H1 (cell line): ENCODE measurements around the gene ZNF260. TPM values are rescaled to one million over a fixed set of nuclear protein-coding genes. Genes with fewer than 3 reads are reported as not detected.

ENCODE experiments used
- CTCF ChIA-PET: fragments of 300-600 bp; sonication (Branson Sonifier 250); formaldehyde crosslinking; loops from one replicate; lab custom pipeline; 2021; ENCODE audit not compliant: partially characterized antibody; lab: Charles Lee
- POLR2A ChIA-PET: fragments of 300-600 bp; sonication (Branson Sonifier 250); formaldehyde crosslinking; loops from one replicate; lab custom pipeline; 2021; ENCODE audit warnings: inconsistent platforms; ENCODE audit not compliant: partially characterized antibody; lab: Charles Lee
- DNase-seq, 2 experiments: peaks; one replicate each; pipeline versions ENCODE4 v3.0.0 to v3.0.0-alpha.2; 2010 to 2022; ENCODE audit warnings: low spot score in 2 of 2, low read depth in 1 of 2, mixed read lengths in 1 of 2
- FAIRE-seq: peaks from 2 replicates; lab custom pipeline; 2011; peaks lifted over from hg19 to GRCh38; lab: Jason Lieb, UNC
- H2AFZ ChIP-seq: 2 replicates; pipeline ENCODE4 v1.8.1; 2012; ENCODE audit warnings: low read length, inconsistent platforms
- H2AK5ac ChIP-seq: 2 replicates; pipeline ENCODE4 v1.6.1; 2013; ENCODE audit warnings: low read depth, low read length
- H2BK120ac ChIP-seq: replicated peaks from 2 replicates; pipeline ENCODE3; 2013; ENCODE audit warnings: low read depth, low read length, inconsistent platforms
- H2BK12ac ChIP-seq: 2 replicates; pipeline ENCODE4 v1.6.1; 2013; ENCODE audit warnings: low read depth, low read length
- H2BK15ac ChIP-seq: 2 replicates; pipeline ENCODE4 v1.6.1; 2013; ENCODE audit warnings: low read length
- H2BK20ac ChIP-seq: 2 replicates; pipeline ENCODE4 v1.6.1; 2013; ENCODE audit warnings: low read length
- H2BK5ac ChIP-seq: 2 replicates; pipeline ENCODE4 v1.6.1; 2013; ENCODE audit warnings: low read depth, low read length
- H3K14ac ChIP-seq: 2 replicates; pipeline ENCODE4 v1.6.1; 2013; ENCODE audit warnings: inconsistent platforms; ENCODE audit not compliant: insufficient read length
- H3K18ac ChIP-seq: 2 replicates; pipeline ENCODE4 v1.6.1; 2013; ENCODE audit warnings: low read length; ENCODE audit errors: extremely low read depth
- H3K23ac ChIP-seq: 2 replicates; pipeline ENCODE4 v1.6.1; 2013; ENCODE audit warnings: inconsistent platforms; ENCODE audit not compliant: insufficient read length
- H3K23me2 ChIP-seq: 2 replicates; pipeline ENCODE4 v1.6.1; 2013; ENCODE audit warnings: low read depth, low read length
- H3K27ac ChIP-seq: 2 replicates; pipeline ENCODE4 v1.6.1; 2011; ENCODE audit warnings: low read depth, low read length, inconsistent platforms
- H3K27me3 ChIP-seq, 4 experiments: replicated peaks in 1 of 4; 1 replicate in 1 of 4; 2 replicates in 3 of 4; pipeline versions ENCODE4 v1.6.1 to v1.8.1; 2011 to 2013; ENCODE audit warnings: low read length in 3 of 4, mild to moderate bottlenecking in 3 of 4, inconsistent platforms in 2 of 4, mixed read lengths in 2 of 4, moderate library complexity in 1 of 4; ENCODE audit not compliant: control insufficient read depth in 3 of 4, insufficient read depth in 3 of 4; ENCODE audit errors: extremely low read depth in 1 of 4
- H3K36me3 ChIP-seq, 4 experiments: 2 replicates each; pipeline versions ENCODE4 v1.6.1 to v1.8.1; 2011 to 2013; ENCODE audit warnings: mild to moderate bottlenecking in 4 of 4, low read length in 3 of 4, moderate library complexity in 2 of 4, control low read depth in 1 of 4, inconsistent platforms in 1 of 4; ENCODE audit not compliant: insufficient read depth in 4 of 4, control insufficient read depth in 2 of 4
- H3K4ac ChIP-seq: replicated peaks from 2 replicates; pipeline ENCODE3; 2013; ENCODE audit warnings: low read length, low read depth, mixed read lengths, inconsistent platforms; ENCODE audit not compliant: insufficient read length
- H3K4me1 ChIP-seq, 4 experiments: replicated peaks in 1 of 4; 1 replicate in 1 of 4; 2 replicates in 3 of 4; pipeline versions ENCODE4 v1.6.1 to v1.8.1; 2011 to 2013; ENCODE audit warnings: low read length in 3 of 4, inconsistent platforms in 2 of 4, mixed read lengths in 1 of 4; ENCODE audit not compliant: insufficient read depth in 4 of 4, control insufficient read depth in 3 of 4
- H3K4me2 ChIP-seq, 2 experiments: 2 replicates each; pipeline versions ENCODE4 v1.6.1 to v1.8.1; 2011 to 2013; ENCODE audit warnings: low read depth in 2 of 2, low read length in 2 of 2, control low read depth in 1 of 2, inconsistent platforms in 1 of 2, mild to moderate bottlenecking in 1 of 2; ENCODE audit not compliant: insufficient read depth in 1 of 2
- H3K4me3 ChIP-seq, 4 experiments: fragments of 200-600, 300-600 bp in 1 of 4; sonication (generic), shearing (Covaris generic), sonication (Bioruptor Twin) in 1 of 4; 2 replicates each; pipeline versions ENCODE4 v1.5.1 to v1.8.1; 2011 to 2016; ENCODE audit warnings: low read length in 4 of 4, low read depth in 3 of 4, control low read depth in 2 of 4, inconsistent platforms in 2 of 4, mild to moderate bottlenecking in 2 of 4, mixed read lengths in 1 of 4, moderate library complexity in 1 of 4; ENCODE audit not compliant: insufficient read depth in 2 of 4; ENCODE audit errors: extremely low read depth in 1 of 4
- H3K56ac ChIP-seq: replicated peaks from 2 replicates; pipeline ENCODE3; 2013; ENCODE audit warnings: low read depth, mild to moderate bottlenecking, mixed read lengths, low read length, inconsistent platforms; ENCODE audit not compliant: insufficient read length
- H3K79me1 ChIP-seq: 2 replicates; pipeline ENCODE4 v1.6.1; 2013; ENCODE audit warnings: low read depth, low read length, control low read depth
- H3K79me2 ChIP-seq, 2 experiments: 2 replicates each; pipeline versions ENCODE4 v1.6.1 to v1.8.1; 2012 to 2013; ENCODE audit warnings: low read length in 2 of 2, mild to moderate bottlenecking in 2 of 2, inconsistent platforms in 1 of 2; ENCODE audit not compliant: insufficient read depth in 2 of 2, control insufficient read depth in 1 of 2
- H3K9ac ChIP-seq, 4 experiments: replicated peaks in 1 of 4; 1 replicate in 1 of 4; 2 replicates in 3 of 4; pipeline versions ENCODE4 v1.6.1 to v1.8.1; 2011 to 2013; ENCODE audit warnings: low read depth in 3 of 4, low read length in 3 of 4, control low read depth in 2 of 4, mild to moderate bottlenecking in 2 of 4, moderate library complexity in 2 of 4, inconsistent platforms in 1 of 4; ENCODE audit errors: extremely low read depth in 1 of 4
- H3K9me3 ChIP-seq, 2 experiments: 2 replicates each; pipeline versions ENCODE4 v1.6.1 to v1.8.1; 2012 to 2013; ENCODE audit warnings: mild to moderate bottlenecking in 2 of 2, moderate library complexity in 2 of 2, control low read depth in 1 of 2, inconsistent platforms in 1 of 2, low read depth in 1 of 2, low read length in 1 of 2, mixed read lengths in 1 of 2; ENCODE audit not compliant: insufficient read depth in 2 of 2
- H4K20me1 ChIP-seq, 2 experiments: replicated peaks in 1 of 2; 2 replicates each; pipeline versions ENCODE3 to v1.8.1; 2011 to 2013; ENCODE audit warnings: inconsistent platforms in 2 of 2, low read length in 2 of 2, mild to moderate bottlenecking in 1 of 2; ENCODE audit not compliant: insufficient read depth in 2 of 2, control insufficient read depth in 1 of 2
- H4K5ac ChIP-seq: 2 replicates; pipeline ENCODE4 v1.6.1; 2013; ENCODE audit warnings: low read length, low read depth, mixed read lengths, inconsistent platforms; ENCODE audit not compliant: insufficient read length
- H4K8ac ChIP-seq: 2 replicates; pipeline ENCODE4 v1.8.0; 2013; ENCODE audit warnings: mild to moderate bottlenecking, moderate library complexity, low read length, inconsistent platforms; ENCODE audit not compliant: insufficient read depth; ENCODE audit errors: extremely low read depth
- H4K91ac ChIP-seq: replicated peaks from 2 replicates; pipeline ENCODE3; 2013; ENCODE audit warnings: low read length, mixed read lengths, inconsistent platforms; ENCODE audit not compliant: insufficient read length
- CBX5 ChIP-seq: fragments of 300-800, 300-1000 bp; sonication (generic); IDR thresholded peaks from 2 replicates; pipeline ENCODE4 v1.7.1; 2016; ENCODE audit warnings: antibody characterized with exemption, low read length, low read depth
- CTCF ChIP-seq, 3 experiments: IDR thresholded peaks; 1 replicate in 2 of 3; 2 replicates in 1 of 3; pipeline versions ENCODE4 v1.5.1 to v1.6.1; 2011; ENCODE audit warnings: low read length in 3 of 3, mild to moderate bottlenecking in 3 of 3, inconsistent platforms in 2 of 3, low read depth in 1 of 3, moderate library complexity in 1 of 3; ENCODE audit not compliant: insufficient read depth in 1 of 3; ENCODE audit errors: control extremely low read depth in 1 of 3
- GTF2F1 ChIP-seq: IDR thresholded peaks from 2 replicates; pipeline ENCODE4 v1.6.1; 2012; ENCODE audit warnings: low read depth, low read length, improper control_type of control experiment, borderline replicate concordance
- JUN ChIP-seq: IDR thresholded peaks from 2 replicates; pipeline ENCODE4 v1.6.1; 2011; ENCODE audit warnings: low read depth, mild to moderate bottlenecking, improper control_type of control experiment, low read length
- JUND ChIP-seq: IDR thresholded peaks from 2 replicates; pipeline ENCODE4 v1.6.1; 2011; ENCODE audit warnings: mild to moderate bottlenecking, improper control_type of control experiment, low read length
- MAX ChIP-seq: IDR thresholded peaks from 2 replicates; pipeline ENCODE4 v1.6.1; 2012; ENCODE audit warnings: inconsistent platforms
- NRF1 ChIP-seq: IDR thresholded peaks from 2 replicates; pipeline ENCODE4 v1.6.1; 2011; ENCODE audit warnings: mild to moderate bottlenecking, low read depth, low read length, improper control_type of control experiment
- POLR2AphosphoS5 ChIP-seq: IDR thresholded peaks from 2 replicates; pipeline ENCODE4 v1.6.1; 2011; ENCODE audit warnings: low read depth, low read length
- RXRA ChIP-seq: IDR thresholded peaks from 2 replicates; pipeline ENCODE4 v1.6.1; 2011; ENCODE audit warnings: low read depth, mild to moderate bottlenecking, low read length, moderate library complexity; ENCODE audit not compliant: insufficient read depth
- TBP ChIP-seq: IDR thresholded peaks from 2 replicates; pipeline ENCODE4 v1.6.1; 2011; ENCODE audit warnings: low read depth, low read length, improper control_type of control experiment
- USF2 ChIP-seq: IDR thresholded peaks from 2 replicates; pipeline ENCODE4 v1.6.1; 2011; ENCODE audit warnings: low read length, improper control_type of control experiment
- WGBS, 2 experiments: shearing (Covaris generic) in 1 of 2; methylation state at CpG; one replicate each; pipeline versions ENCODE4 v1.1.6 to v1.1.7; 2013 to 2015; ENCODE audit warnings: low lambda C conversion rate in 2 of 2, mixed read lengths in 2 of 2, inconsistent platforms in 1 of 2, low coverage in 1 of 2, missing lambda C conversion rate in 1 of 2; ENCODE audit not compliant: insufficient replicate concordance in 2 of 2, insufficient coverage in 1 of 2, insufficient read length in 1 of 2; ENCODE audit errors: extremely low coverage in 1 of 2, missing lambda C conversion rate in 1 of 2; 5-methylcytosine and 5-hydroxymethylcytosine counted together
- polyA plus RNA-seq, 7 experiments: library from polyadenylated mRNA; depleted of rRNA in 3 of 7; stranded (reverse) in 5 of 7; unstranded in 2 of 7; fragments of >200 nt in 5 of 7; fragments of 200-250 nt in 2 of 7; gene quantifications; 1 replicate in 5 of 7; 2 replicates in 1 of 7; 4 replicates in 1 of 7; pipeline versions ENCODE4 v1.2.1 to v1.2.3, GENCODE V29; 2011 to 2013; ENCODE audit warnings: missing spikeins in 2 of 7, mixed read lengths in 2 of 7
- total RNA-seq: library from RNA; stranded (reverse); fragmentation: NEBNext Ultra II Directional; extraction: Animal tissue kit (Norgen Biotek cat#: 25700); gene quantifications from 2 replicates; pipeline ENCODE4 v1.2.1, GENCODE V29; 2021

Gene ZNF260
- total and polyA plus RNA-seq, 2 of the 8 experiments (the other 6 are each of a cell fraction or from before 2014, with no cell fraction given): 5.5 to 30.7 TPM

- no peak overlapping the region for H4K5ac ChIP-seq
- ChIA-PET CTCF (no interaction called here), POLR2A (interaction anchor here (1.0 kb wide), 1 partner anchor 11 kb away, joined by 3 read pairs; no protein-coding TSS in a partner anchor)
- no peak overlapping the region for H3K4ac ChIP-seq
- H3K4me1 ChIP-seq: no peaks in the 10 kb centered on the region
- no peak overlapping the region for H2BK15ac ChIP-seq
- no peaks in the 10 kb centered on the region for H3K27me3 ChIP-seq
- H3K18ac ChIP-seq: no peak overlapping the region
- FAIRE-seq: no peak
- no peak for DNase-seq
- H4K8ac ChIP-seq: no peak overlapping the region
- peaks cover 0 to 24% (median 6%) of the 10 kb centered on the region in 4 experiments; a peak in 3 of 8 replicates for H3K36me3 ChIP-seq
- H2AFZ ChIP-seq: no peak overlapping the region
- no peaks in the 10 kb centered on the region for H3K79me1 ChIP-seq
- no peak overlapping the region for H2BK20ac ChIP-seq
- H3K14ac ChIP-seq: no peak overlapping the region
- no peak overlapping the region for H3K27ac ChIP-seq
- H2BK12ac ChIP-seq: no peak overlapping the region
- H4K20me1 ChIP-seq: no peaks in the 10 kb centered on the region
- no peak overlapping the region for H3K23ac ChIP-seq
- H3K4me2 ChIP-seq: no peak overlapping the region
- H4K91ac ChIP-seq: no peak overlapping the region
- no peak overlapping the region for H2BK120ac ChIP-seq
- peaks cover 44 to 72% of the 10 kb centered on the region in 2 experiments for H3K9me3 ChIP-seq
- H2BK5ac ChIP-seq: no peak overlapping the region
- 82 to 100% methylated on average over 1 to 3 of the region's 3 CpGs for WGBS, 2 experiments
- H3K79me2 ChIP-seq: no peaks in the 10 kb centered on the region
- H3K9ac ChIP-seq: no peak overlapping the region
- H2AK5ac ChIP-seq: no peak overlapping the region
- no peaks in the 10 kb centered on the region for H3K23me2 ChIP-seq
- no peak overlapping the region for H3K56ac ChIP-seq
- H3K4me3 ChIP-seq: no peak overlapping the region
- no peak for TF ChIP-seq CTCF (IDR thresholded peaks at IDR 0.05; ENCODE audit: control extremely low read depth in 1 of 3, insufficient read depth in 1 of 3, low read depth in 1 of 3, low read length in 3 of 3)
- no peak for TF ChIP-seq MAX
- no peak for TF ChIP-seq RXRA
- no peak for TF ChIP-seq CBX5
- no peak for TF ChIP-seq JUND
- TF ChIP-seq NRF1: no peak
- no peak for TF ChIP-seq GTF2F1
- TF ChIP-seq USF2: no peak
- TF ChIP-seq JUN: no peak
- TF ChIP-seq TBP: no peak
- no peak for TF ChIP-seq POLR2AphosphoS5
Measured at GRCh38 chr19:36508325-36508724, 19.7 kb downstream of the ZNF260 start.
